ENCODE data around the gene CHD2. TPM values are rescaled to one million over a fixed set of nuclear protein-coding genes. Genes with fewer than 3 reads are reported as not detected.
A peak's percentile ranks its signal among the peaks of the same experiment; 100 is the strongest.

Gene CHD2
- total and polyA plus RNA-seq, 10 of the 15 experiments (the other 5 are each of a cell fraction or from before 2014, with no cell fraction given), result 38.1 to 94.7 (median 63.3) TPM

GRCh38 chr15:92903966-92904721 lies 4.0 kb downstream of the CHD2 start (continued):
- TF ChIP-seq FOXK2 (IDR thresholded peaks at IDR 0.05) (no peak), KLF5 (IDR thresholded peaks at IDR 0.05; ENCODE audit: partially characterized antibody) (peak; percentile 83), MLLT1 (IDR thresholded peaks at IDR 0.05) (peak; percentile 69), USF1 (IDR thresholded peaks at IDR 0.05; ENCODE audit: borderline replicate concordance, extremely low read length, insufficient read depth, low read depth, low read length) (peak; percentile 12), ZNF687 (IDR thresholded peaks at IDR 0.05) (peak; percentile 98), ZBTB33 (IDR thresholded peaks at IDR 0.05) (no peak), IKZF2 (IDR thresholded peaks at IDR 0.05) (peak; percentile 93 to 94), CHD4 (IDR thresholded peaks at IDR 0.05) (no peak), TCF12 (IDR thresholded peaks at IDR 0.05; ENCODE audit: low read depth, low read length) (peak; percentile 59; the same call in 1 of the 2 replicates), STAT1 (conservative IDR thresholded peaks at IDR 0.05) (0 out of 2 replicates have a peak, but pooled peaks have one; percentile 54), YBX1 (IDR thresholded peaks at IDR 0.05) (no peak), ELK1 (IDR thresholded peaks at IDR 0.05; ENCODE audit: low read depth, low read length) (no peak; the same call in 1 of the 2 replicates), MTA2 (IDR thresholded peaks at IDR 0.05; ENCODE audit: low read depth) (peak; percentile 23; the same call in 1 of the 2 replicates), PRDM15 (CRISPR knock-in tag; IDR thresholded peaks at IDR 0.05) (peak; percentile 14; the same call in 1 of the 2 replicates), SREBF1 (IDR thresholded peaks at IDR 0.05; ENCODE audit: low read length) (no peak), RB1 (IDR thresholded peaks at IDR 0.05; ENCODE audit: borderline replicate concordance) (no peak)

Measured in GM12878 (cell line).